Activated CD8-positive, alpha-beta memory T cell treated with anti-CD3 and anti-CD28 coated beads for 1 hour (primary cell): Measurements from ENCODE around the gene TRIP11.

ENCODE experiments used
- DNase-seq, 2 donors: peaks; one replicate each; pipeline ENCODE4 v3.0.0-alpha.2; 2020; ENCODE audit warnings: low read depth in 1 of 2; ENCODE audit errors: extremely low read depth in 1 of 2

TRIP11 gene

DNA sequence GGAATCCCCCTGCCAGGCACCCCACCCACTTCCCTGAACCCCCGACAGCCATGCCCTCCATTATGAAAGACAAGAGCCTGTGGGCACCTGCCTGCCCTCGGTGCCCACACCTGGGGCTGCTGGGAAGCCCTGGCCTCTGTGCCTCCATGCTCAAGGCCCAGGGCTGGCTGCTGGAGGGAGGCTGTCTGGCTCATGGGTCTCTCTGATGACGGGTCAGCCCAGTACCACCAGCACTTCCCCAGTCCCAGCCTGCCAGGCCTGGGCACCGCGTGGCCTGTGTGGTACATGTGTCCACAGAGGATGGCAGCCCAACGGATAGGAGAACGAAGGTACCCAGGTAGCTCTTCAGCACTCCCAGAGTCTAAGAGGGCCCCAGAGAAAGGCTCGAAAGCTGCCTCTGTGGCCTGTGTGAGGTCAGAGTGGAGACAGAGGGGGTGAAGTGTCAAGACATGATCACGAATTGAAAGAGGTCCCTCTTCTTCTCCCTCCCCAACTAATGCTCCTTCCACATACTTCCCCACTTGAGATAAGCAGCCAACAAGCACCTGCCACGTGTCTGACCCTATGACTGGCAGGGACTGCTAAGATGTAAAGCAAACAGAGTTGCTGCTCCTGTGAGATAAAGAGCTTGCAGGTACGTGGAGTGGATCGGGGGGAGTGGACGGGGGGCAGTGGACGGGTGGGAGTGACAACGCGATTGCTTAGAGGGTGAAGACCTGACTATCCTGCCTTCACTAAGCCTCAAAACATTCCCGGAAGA is 113.5 kb downstream of the TRIP11 start:
- no peak for DNase-seq

DNA sequence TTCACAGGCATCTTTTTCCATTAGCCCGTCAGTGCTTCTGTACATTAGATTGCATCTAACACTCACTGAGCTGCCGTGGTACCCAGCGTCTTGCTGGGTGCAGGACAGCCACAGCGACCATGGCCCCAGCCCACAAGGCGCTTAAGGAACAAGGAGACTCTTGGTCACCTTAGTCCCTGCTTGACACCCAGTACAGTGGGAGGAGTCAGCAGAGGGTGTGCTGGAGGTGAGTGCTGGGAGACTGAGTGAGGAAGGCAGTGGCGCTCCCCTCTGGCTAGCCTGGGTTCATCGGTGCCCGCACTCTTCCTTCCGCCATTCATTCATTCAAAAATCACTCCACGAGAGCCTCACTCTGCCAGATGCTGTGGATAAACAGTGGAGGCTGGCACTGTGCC is 114.1 kb downstream of the TRIP11 start:
- DNase-seq = no peak

DNA sequence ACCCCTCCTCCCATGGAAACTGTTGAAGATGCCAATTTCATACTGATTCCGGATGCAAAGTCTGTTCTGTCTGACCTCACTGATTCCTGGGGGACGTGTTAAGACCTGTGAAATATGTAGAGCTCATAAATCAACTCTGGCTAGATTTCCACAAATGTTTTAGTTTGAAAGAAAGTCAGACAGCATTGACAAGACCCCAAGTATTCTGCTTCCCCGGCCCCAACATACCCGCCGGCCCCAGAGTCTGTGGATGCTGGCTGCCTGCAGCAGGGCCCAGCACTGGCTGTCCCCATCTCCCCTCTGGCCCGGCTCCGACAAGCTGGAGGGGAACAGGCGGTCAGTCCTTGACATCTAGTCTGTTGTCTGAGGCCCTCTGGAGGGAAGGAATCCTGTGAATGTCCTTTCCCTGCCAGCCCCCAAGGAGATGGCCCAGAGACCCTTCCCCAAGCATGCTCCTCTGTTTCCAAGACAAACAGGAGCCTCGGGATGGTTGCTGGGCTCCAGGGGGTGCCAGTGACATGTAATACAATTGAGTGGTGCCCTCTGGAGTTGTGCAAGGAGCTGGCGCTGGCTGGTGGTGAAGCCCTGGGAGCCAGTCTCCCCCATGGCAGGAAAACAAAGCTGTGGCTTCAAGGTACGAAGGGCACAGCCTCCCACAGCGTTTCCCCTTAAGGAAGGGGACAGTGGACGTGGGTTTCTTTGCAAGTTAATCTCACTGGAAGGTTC is 114.7 kb downstream of the TRIP11 start:
- DNase-seq = no peak

DNA sequence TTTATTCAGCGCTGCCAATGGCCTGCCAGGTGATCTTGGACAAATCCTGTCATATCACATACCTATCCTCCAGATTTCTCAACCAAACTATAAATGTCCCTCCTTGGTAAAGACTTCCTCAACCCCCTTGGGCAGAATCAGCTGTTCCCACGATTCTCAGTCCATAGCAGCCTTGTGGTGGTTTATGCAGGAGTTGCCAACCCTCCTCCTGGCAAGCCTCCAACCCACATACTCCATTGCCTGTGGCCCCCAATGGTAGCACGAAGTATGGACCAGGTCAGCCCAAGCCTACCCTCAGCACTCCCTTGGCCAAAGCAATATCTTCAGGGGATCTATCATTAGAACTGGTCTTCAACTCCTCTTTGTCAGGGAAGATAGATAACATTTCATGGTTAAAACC is 119.3 kb downstream of the TRIP11 start:
- no peak for DNase-seq

DNA sequence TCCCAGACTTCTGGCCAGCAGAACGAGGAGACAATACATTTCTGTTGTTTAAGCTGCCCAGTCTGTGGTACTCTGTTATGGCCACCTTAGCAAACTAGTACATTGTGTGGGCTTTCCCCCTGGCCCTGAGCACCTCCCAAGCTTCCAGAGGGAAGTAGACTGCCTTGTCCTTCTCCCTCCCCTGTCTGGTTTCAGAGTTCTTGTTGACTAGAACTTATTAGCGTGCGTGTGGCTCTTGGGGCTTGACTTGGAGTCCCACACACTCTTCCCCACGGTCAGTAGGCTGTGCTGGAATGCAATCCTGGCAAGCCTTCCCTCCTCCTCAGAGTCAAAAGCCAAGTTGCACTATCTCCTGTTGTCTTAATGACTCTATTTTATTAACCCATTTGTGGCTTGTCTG is 120.0 kb downstream of the TRIP11 start:
- DNase-seq = no peak

DNA sequence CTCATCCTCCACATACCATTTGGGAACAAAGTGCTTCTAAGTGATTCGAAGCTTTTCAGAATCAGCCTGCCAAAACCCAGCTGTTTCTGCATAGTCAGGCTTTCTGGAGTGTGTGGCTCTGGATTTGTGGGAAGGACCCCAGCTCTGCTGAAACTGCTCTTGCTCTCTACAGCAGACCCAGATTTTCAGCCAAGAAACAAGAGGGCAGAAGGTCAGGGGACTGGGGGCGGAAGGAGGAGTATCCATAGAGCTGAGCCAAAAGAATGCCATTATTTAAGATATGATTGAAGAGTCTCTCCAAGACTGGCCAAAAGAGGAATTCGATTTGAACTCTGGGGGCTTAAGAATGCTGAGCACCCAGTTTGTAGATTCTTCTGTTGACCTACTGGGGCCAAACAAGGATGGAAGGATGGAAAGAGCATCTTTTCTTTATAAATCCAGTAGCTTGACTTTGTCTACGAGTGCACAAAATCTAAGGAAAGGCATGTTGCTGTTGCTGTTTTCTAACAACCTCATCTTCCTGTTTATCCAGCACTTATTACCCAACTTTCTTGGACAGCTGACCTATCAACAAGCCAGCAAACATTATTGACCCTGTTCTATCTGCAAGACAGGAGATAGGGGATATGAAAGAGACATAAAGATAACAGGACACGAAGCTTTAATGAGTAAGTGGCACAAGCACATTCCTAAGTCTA is 121.5 kb downstream of the TRIP11 start:
- no peak for DNase-seq
